GM18517 (cell line): ENCODE measurements around the gene LPAR1.

ENCODE experiments used
- ATAC-seq: cut with Tn5 transposase; IDR thresholded peaks from one replicate; pipeline ENCODE4 v1.9.1; 2021; ENCODE audit warnings: mild to moderate bottlenecking, moderate library complexity; ENCODE audit not compliant: unreplicated experiment

Gene LPAR1

GRCh38 chr9:110960288-110960687 lies 78.0 kb downstream of the LPAR1 start:
- ATAC-seq = no peak

DNA sequence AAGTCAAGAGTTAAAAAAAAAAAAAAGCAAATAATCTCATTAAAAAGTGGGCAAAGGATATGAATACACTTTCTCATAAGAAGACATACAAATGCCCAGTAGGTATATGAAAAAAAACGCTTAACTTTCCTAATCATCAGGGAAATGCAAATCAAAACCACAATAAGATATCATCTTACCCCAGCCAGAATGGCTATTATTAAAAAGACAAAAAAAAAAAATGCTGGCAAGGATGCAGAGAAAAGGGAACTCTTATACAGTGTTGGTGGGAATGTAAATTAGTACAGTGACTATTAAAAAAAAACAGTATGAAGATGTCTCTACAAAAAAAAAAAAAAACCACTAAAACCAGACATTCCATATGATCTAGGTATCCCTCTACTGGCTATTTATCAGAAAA lies 79.4 kb downstream of the LPAR1 start:
- no peak for ATAC-seq

DNA sequence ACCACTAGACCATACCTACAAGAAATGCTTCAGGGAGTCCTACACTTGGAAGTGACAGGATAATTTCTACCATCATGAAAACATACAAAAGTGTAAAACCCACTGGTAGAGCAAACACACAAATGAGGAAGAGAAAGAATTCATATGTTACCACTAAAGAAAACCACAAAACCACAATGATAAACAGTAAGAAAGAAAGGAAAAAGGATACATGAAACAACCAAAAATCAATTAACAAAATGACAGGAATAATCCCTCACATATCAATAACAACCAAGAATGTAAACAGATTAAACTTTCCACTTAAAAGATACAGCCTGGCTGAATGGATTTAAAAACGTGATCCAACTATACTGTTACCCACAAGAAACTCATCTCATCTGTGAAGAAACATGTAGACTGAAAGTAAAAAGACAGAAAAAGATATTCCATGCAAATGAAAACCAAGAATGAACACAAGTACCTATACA lies 83.4 kb downstream of the LPAR1 start:
- ATAC-seq = peak; percentile 59

GRCh38 chr9:110952540-110952859 lies 85.8 kb downstream of the LPAR1 start:
- no peak for ATAC-seq

DNA sequence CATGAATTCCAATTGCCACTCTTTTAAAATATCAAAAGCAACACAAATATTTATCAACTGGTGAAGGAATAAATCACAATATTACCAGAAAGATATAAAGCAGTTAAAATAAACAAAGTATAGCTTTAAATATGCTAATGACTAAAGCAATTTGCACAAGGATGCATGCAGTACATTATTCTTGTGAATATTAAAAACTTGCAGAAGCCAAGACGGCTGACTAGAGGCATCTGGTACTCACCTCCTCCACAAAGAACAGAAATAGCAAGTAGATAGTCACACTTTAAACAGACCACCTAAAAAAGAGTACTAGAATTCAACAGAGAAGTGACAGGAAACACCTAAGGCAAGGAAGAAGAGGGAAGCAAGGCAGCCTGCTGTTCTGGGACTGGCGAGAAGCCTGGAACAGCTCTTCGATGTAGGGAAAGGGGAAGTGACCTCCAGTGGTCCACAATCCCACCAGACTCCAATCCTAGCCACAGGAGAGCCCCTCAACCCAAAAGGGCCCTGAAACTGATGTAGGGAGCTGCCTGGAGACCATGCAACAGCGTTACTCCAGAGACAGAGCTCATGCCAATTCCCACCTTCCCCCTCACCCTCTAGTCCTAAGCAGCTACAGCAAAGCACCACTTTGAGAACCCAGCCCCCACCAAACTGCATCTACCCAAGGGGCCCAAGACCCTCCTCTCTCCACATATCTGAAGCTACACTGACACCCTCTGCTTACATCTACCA lies 86.3 kb downstream of the LPAR1 start:
- ATAC-seq = no peak

- no peak for ATAC-seq
Observed at GRCh38 chr9:110950041-110950645, 88.1 kb downstream of the LPAR1 start.

DNA sequence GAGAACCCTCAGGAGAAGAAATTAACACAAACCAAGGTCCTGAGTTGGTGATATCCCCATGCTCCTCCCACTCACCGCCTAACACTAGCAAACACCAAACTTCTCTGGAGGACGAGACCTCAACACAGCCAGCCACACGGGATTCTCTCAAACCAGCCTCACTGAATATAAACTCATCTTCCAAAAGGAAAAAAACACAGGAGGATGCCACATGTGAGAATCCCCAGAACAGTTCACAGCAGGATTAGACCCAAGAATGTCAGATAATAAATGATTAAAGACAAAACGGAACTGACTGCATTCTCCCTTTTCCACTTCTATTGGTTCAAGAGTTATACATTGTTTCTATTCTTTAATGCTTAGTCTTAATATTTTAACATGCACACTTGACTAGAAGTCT lies 89.2 kb downstream of the LPAR1 start:
- no peak for ATAC-seq

DNA sequence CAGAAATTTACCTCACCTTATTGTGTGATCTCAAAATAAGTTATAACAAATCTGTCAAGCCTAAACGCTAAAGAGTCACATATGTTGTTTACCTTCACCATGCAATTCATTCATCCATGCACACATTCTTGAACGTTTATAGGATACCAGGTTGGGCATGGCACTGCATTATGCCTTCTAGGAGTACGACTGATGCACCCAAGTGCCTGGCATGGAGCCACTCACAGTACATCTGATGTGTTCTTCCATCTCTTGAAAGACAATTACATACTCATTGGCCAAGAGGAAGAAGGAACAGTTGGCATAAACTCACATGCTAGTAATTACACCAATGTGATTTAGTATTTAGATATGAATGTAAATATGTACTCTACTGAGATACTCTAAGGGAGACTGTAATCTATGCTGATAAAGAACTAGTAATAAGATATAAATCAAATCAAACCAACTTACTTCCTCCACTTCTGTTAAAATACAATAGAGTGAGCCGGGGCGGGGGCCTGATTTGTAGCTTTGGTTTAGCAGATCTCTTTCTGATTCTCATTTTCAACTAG lies 90.7 kb downstream of the LPAR1 start:
- no peak for ATAC-seq

GRCh38 chr9:110942522-110942921 lies 95.7 kb downstream of the LPAR1 start:
- no peak for ATAC-seq

DNA sequence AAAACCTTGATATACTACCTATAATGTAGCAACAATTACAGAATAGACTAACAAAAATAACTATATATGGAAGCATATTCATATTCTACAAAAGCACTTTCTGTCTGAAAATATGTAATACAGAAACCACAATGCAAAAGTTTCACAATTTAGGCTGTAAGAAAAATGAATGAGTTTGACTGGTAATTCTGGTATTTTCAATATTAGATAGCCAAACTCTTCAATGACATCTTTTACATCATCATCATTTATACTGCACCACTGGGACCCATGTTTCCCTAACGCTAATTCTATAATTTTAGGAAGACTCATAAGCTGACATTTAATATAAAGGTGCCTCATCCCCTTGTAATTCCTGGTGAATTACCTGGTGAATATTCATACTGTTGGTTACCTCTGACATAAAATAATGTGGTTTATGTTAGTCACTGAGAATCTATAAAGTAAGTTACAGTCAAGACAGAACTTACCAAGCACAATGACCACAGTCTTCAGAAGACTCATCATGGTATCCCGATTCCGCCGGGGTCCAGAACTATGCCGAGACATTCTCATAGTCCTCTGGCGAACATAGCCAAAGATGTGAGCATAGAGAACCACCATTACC lies 97.2 kb downstream of the LPAR1 start:
- ATAC-seq = no peak

GRCh38 chr9:110939573-110939972 lies 98.7 kb downstream of the LPAR1 start:
- ATAC-seq = no peak

DNA sequence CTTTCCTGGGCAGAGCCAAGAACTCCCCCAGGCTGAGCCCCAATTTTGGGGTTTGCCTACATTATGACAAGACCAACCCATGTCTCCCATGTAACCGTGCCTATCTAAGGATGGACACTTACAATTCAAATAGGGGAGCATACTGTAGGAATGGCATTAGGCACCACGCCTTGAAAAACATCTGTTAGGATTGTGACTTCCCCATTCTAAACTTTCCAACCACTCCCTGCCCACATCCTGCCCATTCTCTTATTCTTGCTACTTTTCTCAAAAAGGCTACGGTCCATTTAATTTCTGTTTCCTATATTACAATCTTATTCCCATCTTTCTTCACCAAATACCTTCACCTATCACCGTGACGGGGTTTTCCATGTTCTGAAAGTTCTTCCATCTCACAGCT lies 99.2 kb downstream of the LPAR1 start:
- no peak for ATAC-seq

DNA sequence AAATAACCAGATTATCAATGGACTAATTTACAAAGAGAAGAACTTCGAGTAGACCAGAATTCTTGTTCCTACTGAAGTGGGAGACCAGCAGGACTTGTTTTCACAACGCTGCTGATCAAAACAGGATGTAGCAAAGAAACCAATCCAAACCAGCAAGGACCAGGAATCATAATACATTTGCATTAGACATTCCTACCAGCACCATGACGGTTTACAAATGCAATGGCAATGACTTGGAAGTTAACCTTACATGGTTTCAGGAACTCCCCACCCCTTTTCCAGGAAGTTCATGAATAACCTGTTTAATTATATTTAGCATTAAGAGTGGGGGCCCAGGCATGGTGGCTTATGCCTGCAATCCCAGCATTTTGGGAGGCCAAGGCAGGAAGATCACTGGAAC lies 100.0 kb downstream of the LPAR1 start:
- no peak for ATAC-seq

- no peak for ATAC-seq
Observed at GRCh38 chr9:110936719-110937452, 101.4 kb downstream of the LPAR1 start.

DNA sequence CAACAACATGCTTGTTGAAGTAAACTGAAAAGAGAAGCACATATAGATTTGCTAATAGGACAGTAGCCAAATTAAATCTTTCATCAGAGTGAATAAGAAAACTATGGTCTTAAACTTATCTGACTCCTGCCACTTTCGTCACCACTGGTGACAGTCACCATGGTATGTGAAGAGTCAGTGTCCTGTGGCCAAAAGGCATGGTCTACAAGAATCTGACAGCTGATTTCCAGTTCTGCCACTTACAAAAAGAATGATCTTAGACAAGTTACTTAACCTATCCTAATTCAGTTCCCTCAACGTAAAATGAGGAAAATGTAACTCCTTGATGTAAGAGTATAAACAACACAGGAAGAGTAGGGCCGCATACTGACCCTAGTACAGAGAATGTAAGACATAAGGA lies 102.0 kb downstream of the LPAR1 start:
- no peak for ATAC-seq

DNA sequence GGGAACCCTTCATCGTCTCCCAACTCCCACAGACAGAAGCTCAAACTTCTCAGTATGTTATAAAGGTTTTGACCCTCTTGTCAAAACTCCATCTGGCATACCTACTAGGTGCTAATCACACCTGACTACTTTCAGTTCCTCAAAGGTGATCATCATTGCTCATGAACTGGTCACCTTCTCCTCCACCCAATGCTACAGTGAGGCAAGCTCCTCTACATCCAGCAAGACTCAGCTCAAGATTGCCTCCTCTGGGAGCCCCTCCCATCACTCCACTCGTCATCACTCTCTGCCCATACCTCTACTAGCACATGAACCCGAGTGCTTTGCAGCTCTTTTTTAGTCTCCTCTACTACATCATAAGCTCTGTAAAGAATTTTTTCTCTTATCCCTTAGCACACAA lies 102.4 kb downstream of the LPAR1 start:
- ATAC-seq = no peak

- ATAC-seq = peak; percentile 77
Observed at GRCh38 chr9:110933350-110934001, 104.8 kb downstream of the LPAR1 start.

GRCh38 chr9:110932863-110933262 lies 105.4 kb downstream of the LPAR1 start:
- ATAC-seq = no peak

GRCh38 chr9:110928599-110928998 lies 109.7 kb downstream of the LPAR1 start:
- no peak for ATAC-seq

- ATAC-seq = no peak
Observed at GRCh38 chr9:110926828-110927487, 111.3 kb downstream of the LPAR1 start.
